Heart left ventricle (tissue), 16 donors: ENCODE results near the gene OBI1. TPM values are rescaled to one million over a fixed set of nuclear protein-coding genes. Genes with fewer than 3 reads are reported as not detected.
A peak's percentile ranks its signal among the peaks of the same experiment; 100 is the strongest.

Experiments
- ATAC-seq, 4 donors: fragments of 200-7000 bp; cut with Tn5 transposase; one replicate each; pipeline ENCODE4 v1.9.1; 2020 to 2022; ENCODE audit warnings: moderate library complexity in 4 of 4, mild to moderate bottlenecking in 3 of 4, moderate number of reproducible peaks in 1 of 4
- DNase-seq, 5 donors: peaks; one replicate each; pipeline ENCODE4 v3.0.0-alpha.2; 2020
- H3K27ac ChIP-seq, 12 donors: fragments of 200-600 bp; sonication (generic) in 4 of 12; one replicate each; pipeline versions ENCODE4 v1.5.0 to v1.8.0; 2016 to 2022; ENCODE audit warnings: mild to moderate bottlenecking in 2 of 12
- H3K27me3 ChIP-seq, 9 donors: fragments of 200-600 bp; sonication (generic) in 2 of 9; one replicate each; pipeline versions ENCODE4 v1.5.1 to v1.8.0; 2016 to 2022; ENCODE audit warnings: mild to moderate bottlenecking in 3 of 9
- H3K36me3 ChIP-seq, 9 donors: fragments of 200-600 bp; sonication (generic) in 2 of 9; one replicate each; pipeline versions ENCODE4 v1.5.0 to v1.8.0; 2018 to 2022; ENCODE audit warnings: mild to moderate bottlenecking in 2 of 9
- H3K4me1 ChIP-seq, 12 donors: fragments of 200-600 bp; sonication (generic) in 4 of 12; one replicate each; pipeline versions ENCODE4 v1.5.0 to v1.8.0; 2016 to 2022; ENCODE audit warnings: mild to moderate bottlenecking in 3 of 12
- H3K4me3 ChIP-seq, 12 donors: fragments of 200-600 bp; sonication (generic) in 4 of 12; one replicate each; pipeline versions ENCODE4 v1.5.0 to v1.8.0; 2017 to 2022; ENCODE audit warnings: mild to moderate bottlenecking in 9 of 12, moderate library complexity in 4 of 12
- H3K9me3 ChIP-seq, 12 donors: fragments of 200-600 bp; sonication (generic) in 4 of 12; one replicate each; pipeline versions ENCODE4 v1.5.0 to v1.8.0; 2016 to 2022; ENCODE audit warnings: mild to moderate bottlenecking in 1 of 12
- CTCF ChIP-seq, 12 donors: fragments of 200-600 bp; sonication (generic) in 4 of 12; IDR thresholded peaks; one replicate each; pipeline versions ENCODE4 v1.5.0 to v1.8.0; 2018 to 2022; ENCODE audit warnings: antibody characterized with exemption in 12 of 12, mild to moderate bottlenecking in 5 of 12
- POLR2A ChIP-seq, 2 donors: fragments of 450-650 bp; IDR thresholded peaks; one replicate each; pipeline ENCODE4 v1.6.1; 2017; ENCODE audit warnings: antibody characterized with exemption in 2 of 2, mild to moderate bottlenecking in 2 of 2, moderate library complexity in 2 of 2
- WGBS, 4 donors: extraction: QIAGEN DNeasy Blood & Tissue Kit in 2 of 4; methylation state at CpG; one replicate each; pipeline versions ENCODE4 v1.1.5 to v1.1.7; 2013 to 2018; 5-methylcytosine and 5-hydroxymethylcytosine counted together
- intact Hi-C, 10 donors: fragments of 100-400 bp; cut with DNase I; formaldehyde crosslinking; loops; one replicate each; pipeline versions ENCODE4 v1.11.1 to v1.14.2; 2022
- polyA plus RNA-seq, 2 donors: library from polyadenylated mRNA; stranded (reverse); fragments of 200-250 nt; gene quantifications; one replicate each; pipeline ENCODE4 v1.2.3, GENCODE V29; 2013
- total RNA-seq, 9 donors: library from RNA; depleted of rRNA in 2 of 9; stranded (reverse); fragments of >200 nt in 2 of 9; fragmentation: NEBNext Ultra II Directional in 3 of 9; extraction: Animal tissue kit (Norgen Biotek cat#: 25700) in 3 of 9; gene quantifications; one replicate each; pipeline versions ENCODE4 v1.1.0 to v1.2.4, GENCODE V29; 2016 to 2023
- donor health status: ischemic (EF 13 %, LVEDD 7.1; RV severe dilation, severe dysfunction).
- donor health status: healthy with polysubstance abuse.
- donor health status: DM: no; HTN: yes; CAD: no.
- donor health status: DM: no; HTN: no; CAD: no.
- donor health status: ischemic (EF 25% LVEDD 6.9; RV normal size, moderate dysfunction).
- donor health status: ischemic (EF 25% LVEDD 5.7; RV mildly dilated, moderate dysfunction).
- donor health status: healthy.
- donor health status: DM: yes; HTN: yes; CAD: no.
- donor health status: ischemic (EF 35%, LVEDD 5.7; RV mildly dilated, moderate dysfunction).
- donor health status: nonischemic (EF 11% LVEDD 7.7; RV severe dilation, severe dysfunction).
- donor health status: DM: yes; HTN: yes; CAD: no.
- donor health status: PGD.
- donor health status: ischemic (EF 29% LVEDD 5.4; RV normal size, mild dysfunction).
- donor health status: nonischemic (EF 23%, LVEDD 6.1; RV moderate dilation, normal function).

The OBI1 gene
- total and polyA plus RNA-seq, 11 donors, result 2.4 to 12.3 (median 9.7) TPM

- TF ChIP-seq CTCF (IDR thresholded peaks at IDR 0.05) (no peak), POLR2A (IDR thresholded peaks at IDR 0.05) (no peak)
- peaks cover 0 to 9% (median 0%) of the 10 kb centered on the region in 12 donors for H3K4me1 ChIP-seq
- ATAC-seq, result peak; percentile 78 to 96 (median 89)
- no peak overlapping the region for H3K4me3 ChIP-seq
- H3K27ac ChIP-seq, result peak overlapping the region in 5 of 12 donors; percentile 15 to 77 (median 43)
- intact Hi-C loops, result no loop called here
- H3K36me3 ChIP-seq, result no peaks in the 10 kb centered on the region
- peaks cover 0 to 5% (median 0%) of the 10 kb centered on the region in 9 donors for H3K27me3 ChIP-seq
- 12 to 40% (median 23%) methylated on average over 1 of the region's 1 CpG for WGBS, 4 donors
- H3K9me3 ChIP-seq, result peaks cover 0 to 6% (median 0%) of the 10 kb centered on the region in 12 donors
- DNase-seq, result peak in 1 of 5 donors; percentile 38
Measured at GRCh38 chr13:78679329-78679728, 20.4 kb upstream of the OBI1 start.

GRCh38 chr13:78675112-78675511 is 16.2 kb upstream of the OBI1 start:
- Histone ChIP-seq H3K4me1 (peaks cover 0 to 9% (median 0%) of the 10 kb centered on the region in 12 donors), H3K27ac (no peak overlapping the region), H3K4me3 (no peak overlapping the region), H3K9me3 (no peaks in the 10 kb centered on the region), H3K36me3 (no peaks in the 10 kb centered on the region), H3K27me3 (peaks cover 0 to 4% (median 0%) of the 10 kb centered on the region in 9 donors)
- intact Hi-C loops, result no loop called here
- ATAC-seq (no peak), DNase-seq (no peak)
- TF ChIP-seq CTCF (IDR thresholded peaks at IDR 0.05) (no peak), POLR2A (IDR thresholded peaks at IDR 0.05) (no peak)
- WGBS, 4 donors, result 72 to 82% (median 76%) methylated on average over 3 of the region's 3 CpGs

GRCh38 chr13:78674638-78675037 is 15.7 kb upstream of the OBI1 start:
- Histone ChIP-seq H3K4me1 (peaks cover 0 to 6% (median 0%) of the 10 kb centered on the region in 12 donors), H3K9me3 (no peaks in the 10 kb centered on the region), H3K36me3 (no peaks in the 10 kb centered on the region), H3K27me3 (peaks cover 0 to 4% (median 0%) of the 10 kb centered on the region in 9 donors), H3K27ac (no peak overlapping the region), H3K4me3 (no peak overlapping the region)
- ATAC-seq (no peak), DNase-seq (no peak)
- intact Hi-C loops, result no loop called here
- no peak for TF ChIP-seq CTCF (IDR thresholded peaks at IDR 0.05)
- TF ChIP-seq POLR2A (IDR thresholded peaks at IDR 0.05), result no peak
- WGBS, 4 donors, result 55 to 67% (median 62%) methylated on average over 1 of the region's 1 CpG

- H3K36me3 ChIP-seq, result no peaks in the 10 kb centered on the region
- intact Hi-C loops, result loop anchor here in 1 of 10 donors (5.0 kb wide), 1 partner anchor 55 kb away; no protein-coding TSS in a partner anchor
- no peak for ATAC-seq
- no peak for TF ChIP-seq CTCF (IDR thresholded peaks at IDR 0.05)
- TF ChIP-seq POLR2A (IDR thresholded peaks at IDR 0.05), result no peak
- peaks cover 0 to 17% (median 10%) of the 10 kb centered on the region in 12 donors for H3K4me1 ChIP-seq
- no peaks in the 10 kb centered on the region for H3K9me3 ChIP-seq
- DNase-seq, result no peak
- peaks cover 0 to 5% (median 0%) of the 10 kb centered on the region in 9 donors for H3K27me3 ChIP-seq
- 64 to 98% (median 94%) methylated on average over 2 of the region's 2 CpGs for WGBS, 4 donors
- H3K4me3 ChIP-seq, result no peak overlapping the region
- no peak overlapping the region for H3K27ac ChIP-seq
Measured at GRCh38 chr13:78662467-78662866, 3.5 kb upstream of the OBI1 start.
